PC-3 (cell line): ENCODE data around the gene ST6GALNAC3.

ENCODE experiments used
- EZH2phosphoT487 ChIP-seq: fragments of 300-600 bp; sonication (generic); IDR thresholded peaks from 2 replicates; pipeline ENCODE4 v1.6.1; 2018; ENCODE audit warnings: mild to moderate bottlenecking, antibody characterized with exemption, low read length, borderline replicate concordance
- TF ChIP-seq, protein P1 (sequence below): fragments of 300-600 bp; sonication (generic); conservative IDR thresholded peaks from 2 replicates; pipeline ENCODE4 v1.5.1; 2017; ENCODE audit warnings: antibody characterized with exemption, low read depth, mild to moderate bottlenecking, low read length

- TF ChIP-seq, protein P1, sequence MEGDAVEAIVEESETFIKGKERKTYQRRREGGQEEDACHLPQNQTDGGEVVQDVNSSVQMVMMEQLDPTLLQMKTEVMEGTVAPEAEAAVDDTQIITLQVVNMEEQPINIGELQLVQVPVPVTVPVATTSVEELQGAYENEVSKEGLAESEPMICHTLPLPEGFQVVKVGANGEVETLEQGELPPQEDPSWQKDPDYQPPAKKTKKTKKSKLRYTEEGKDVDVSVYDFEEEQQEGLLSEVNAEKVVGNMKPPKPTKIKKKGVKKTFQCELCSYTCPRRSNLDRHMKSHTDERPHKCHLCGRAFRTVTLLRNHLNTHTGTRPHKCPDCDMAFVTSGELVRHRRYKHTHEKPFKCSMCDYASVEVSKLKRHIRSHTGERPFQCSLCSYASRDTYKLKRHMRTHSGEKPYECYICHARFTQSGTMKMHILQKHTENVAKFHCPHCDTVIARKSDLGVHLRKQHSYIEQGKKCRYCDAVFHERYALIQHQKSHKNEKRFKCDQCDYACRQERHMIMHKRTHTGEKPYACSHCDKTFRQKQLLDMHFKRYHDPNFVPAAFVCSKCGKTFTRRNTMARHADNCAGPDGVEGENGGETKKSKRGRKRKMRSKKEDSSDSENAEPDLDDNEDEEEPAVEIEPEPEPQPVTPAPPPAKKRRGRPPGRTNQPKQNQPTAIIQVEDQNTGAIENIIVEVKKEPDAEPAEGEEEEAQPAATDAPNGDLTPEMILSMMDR = no peak
- TF ChIP-seq EZH2phosphoT487 = no peak
These were observed 305.0 kb downstream of the ST6GALNAC3 start for GRCh38 chr1:76379506-76379905.
